GM10847 (cell line): ENCODE results near the gene AMZ2.

Experiments
- POLR2A ChIP-seq: IDR thresholded peaks from 2 replicates; pipeline ENCODE4 v1.6.1; 2011; ENCODE audit not compliant: insufficient read length; ENCODE audit errors: extremely low read depth

Gene AMZ2

DNA sequence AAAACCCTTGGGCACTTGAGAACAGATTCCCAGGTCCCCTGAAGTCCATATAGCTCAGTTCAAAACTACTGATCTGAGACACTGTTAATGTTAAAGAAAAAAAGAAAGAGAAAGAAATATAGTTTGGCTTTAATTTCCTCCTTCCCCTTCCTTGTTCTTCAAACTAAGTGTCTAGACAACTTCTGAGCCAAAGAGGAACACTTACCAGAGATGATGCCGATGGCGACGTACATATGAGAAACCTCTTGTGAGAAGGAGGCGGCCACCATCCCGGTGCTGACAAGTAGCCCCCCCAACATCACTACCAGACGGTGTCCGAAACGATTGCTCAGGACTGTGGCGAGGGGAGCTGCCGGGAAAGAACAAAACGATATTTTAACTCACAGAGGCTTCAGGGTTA is 25.9 kb downstream of the AMZ2 start:
- no peak for TF ChIP-seq POLR2A

- no peak for TF ChIP-seq POLR2A
These were observed 30.0 kb downstream of the AMZ2 start for GRCh38 chr17:68277807-68278206.

- no peak for TF ChIP-seq POLR2A
These were observed 40.5 kb downstream of the AMZ2 start for GRCh38 chr17:68288375-68288774.

GRCh38 chr17:68288804-68289203 is 41.0 kb downstream of the AMZ2 start:
- TF ChIP-seq POLR2A = no peak

DNA sequence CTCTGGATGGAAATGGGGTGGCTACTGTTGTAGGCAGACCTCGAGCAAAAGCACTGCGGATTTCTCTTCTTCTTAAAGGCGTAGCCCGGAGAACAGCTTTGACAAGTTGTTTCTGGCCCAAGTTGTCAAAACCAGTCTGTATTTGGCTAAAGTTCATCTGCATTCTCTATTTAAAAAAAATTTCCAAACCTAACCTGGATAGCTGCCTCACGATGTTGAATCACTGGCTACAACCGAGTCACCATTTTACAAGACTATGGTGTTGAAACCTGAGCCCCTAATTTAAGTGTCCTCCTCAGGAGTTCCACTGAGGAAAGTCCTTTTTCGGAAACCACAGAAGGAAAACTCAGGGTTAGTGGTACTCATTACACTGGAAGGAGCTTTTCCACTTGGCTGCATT is 41.6 kb downstream of the AMZ2 start:
- no peak for TF ChIP-seq POLR2A

- TF ChIP-seq POLR2A = no peak
These were observed 42.1 kb downstream of the AMZ2 start for GRCh38 chr17:68289936-68290267.

DNA sequence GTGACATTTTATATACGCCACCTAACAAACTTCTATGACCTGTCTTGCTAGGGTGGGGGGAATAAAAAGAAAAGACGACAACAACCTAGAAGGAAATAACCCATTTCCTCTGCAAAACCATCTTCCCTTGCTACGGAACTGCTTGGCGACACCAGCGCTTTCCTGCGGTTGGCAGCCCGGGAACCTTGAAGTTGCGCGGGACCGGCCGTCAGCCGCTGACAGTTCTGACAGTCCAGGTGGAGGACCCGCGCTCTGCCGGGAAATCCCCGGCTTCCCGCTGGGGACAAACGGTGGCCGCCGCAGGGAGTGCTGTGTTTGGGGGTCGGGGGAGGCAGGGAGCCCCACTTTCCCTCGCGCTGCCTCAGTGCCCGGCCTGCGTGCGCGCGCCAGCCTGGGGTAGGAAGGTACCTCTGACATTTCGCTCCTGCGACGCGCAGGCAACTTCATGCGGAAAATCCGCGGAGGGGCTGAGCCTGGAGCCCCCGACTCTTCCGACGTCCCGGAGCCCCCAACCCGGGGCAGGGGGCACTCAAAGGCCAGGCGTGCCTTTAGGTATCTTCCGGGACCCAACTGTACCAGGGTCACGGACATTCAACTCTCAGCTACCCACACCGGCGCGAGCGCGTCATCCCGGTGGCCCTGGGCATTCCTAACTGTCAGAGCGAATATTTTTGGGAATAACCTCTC is 42.6 kb downstream of the AMZ2 start:
- peak; percentile 18 for TF ChIP-seq POLR2A

- peak; percentile 56 for TF ChIP-seq POLR2A
These were observed 43.4 kb downstream of the AMZ2 start, which contains the start of the genes ARSG and SLC16A6 for GRCh38 chr17:68290955-68291835. Gene ARSG (plus strand): TSS chr17:68291495. CDS start chr17:68307494, 15,999 bp downstream. Gene SLC16A6 (minus strand): TSS chr17:68291127. CDS start chr17:68278320, 12,807 bp downstream.

DNA sequence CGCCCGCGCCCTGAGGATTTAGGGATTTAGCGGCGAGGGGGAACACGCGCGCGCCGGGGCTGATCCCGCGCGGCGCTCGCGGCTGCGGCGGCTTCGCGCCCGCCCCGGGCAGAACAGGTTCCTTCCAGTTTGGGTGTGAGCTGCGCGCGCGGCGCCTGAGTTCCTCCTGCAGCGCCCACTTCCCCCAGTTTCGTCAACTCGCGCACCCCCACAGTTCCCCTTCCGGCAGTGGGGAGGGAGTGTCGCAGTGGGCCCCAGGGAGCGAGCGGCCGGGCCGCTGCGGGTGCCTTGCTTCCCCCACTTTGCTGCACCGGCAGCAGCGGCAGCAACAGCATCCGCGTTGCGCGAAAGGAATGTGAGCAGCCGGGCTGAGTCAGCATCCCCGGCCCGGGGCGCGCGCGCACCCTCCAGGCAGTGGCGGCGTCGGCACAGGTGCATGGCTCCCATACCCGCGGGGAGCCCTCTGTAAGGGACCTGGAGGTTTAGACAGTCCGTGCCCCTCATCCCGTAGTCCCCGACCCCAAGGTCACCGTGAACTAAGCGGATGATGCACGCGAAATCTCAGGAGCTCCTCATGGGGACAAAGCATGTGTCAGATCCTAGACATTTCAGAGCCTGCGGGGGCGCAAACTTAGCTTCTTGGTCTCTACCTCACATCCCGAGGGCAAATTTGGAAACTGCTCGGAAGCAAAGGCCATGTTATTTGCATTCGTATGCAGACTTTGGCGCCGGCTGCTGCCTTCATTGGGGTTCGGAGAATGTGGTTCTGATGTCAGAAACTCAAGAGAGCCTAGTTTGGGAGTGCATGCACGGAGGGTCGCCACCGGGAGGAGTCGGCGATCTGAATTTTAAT is 44.2 kb downstream of the AMZ2 start:
- peak; percentile 94 for TF ChIP-seq POLR2A

GRCh38 chr17:68292689-68293040 is 44.8 kb downstream of the AMZ2 start:
- TF ChIP-seq POLR2A = no peak

- no peak for TF ChIP-seq POLR2A
These were observed 45.8 kb downstream of the AMZ2 start for GRCh38 chr17:68293490-68294195.

DNA sequence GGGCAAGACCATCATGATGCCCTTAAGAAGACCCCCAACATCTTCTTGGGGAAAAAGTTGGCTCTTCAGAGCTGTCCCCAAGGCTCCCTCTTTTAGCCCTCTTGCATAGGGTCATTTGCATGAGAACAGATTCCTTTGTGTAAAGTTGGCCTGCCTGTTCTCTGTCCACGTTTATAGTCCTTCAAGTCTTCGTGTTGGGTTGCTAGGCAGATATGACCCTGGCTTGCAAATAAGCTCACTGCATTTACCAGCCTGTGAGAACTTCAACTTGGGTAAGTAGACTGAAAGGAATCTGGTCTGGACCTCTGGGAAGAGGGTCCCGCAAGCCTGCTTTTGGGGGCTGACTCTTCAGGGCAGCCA is 46.3 kb downstream of the AMZ2 start:
- TF ChIP-seq POLR2A = no peak

GRCh38 chr17:68294617-68295016 is 46.8 kb downstream of the AMZ2 start:
- TF ChIP-seq POLR2A = no peak

- TF ChIP-seq POLR2A = no peak
These were observed 47.2 kb downstream of the AMZ2 start for GRCh38 chr17:68295086-68295485.
